OCI-LY7 (cell line): ENCODE measurements around the gene PANK4. TPM values are rescaled to one million over a fixed set of nuclear protein-coding genes. Genes with fewer than 3 reads are reported as not detected.

Experiments used
- Bru-seq: library from RNA; stranded (reverse); fragments of 400-500 nt; gene quantifications from one replicate; lab custom pipeline; 2021; lab: Mats Ljungman, UMichigan
- BruChase-seq, 2 experiments: library from RNA; stranded (reverse); fragments of 400-500 nt; gene quantifications; one replicate each; lab custom pipeline; 2021; lab: Mats Ljungman, UMichigan
- BruUV-seq: library from RNA; stranded (reverse); fragments of 400-500 nt; replicated peaks from 2 replicates; lab custom pipeline; 2021; lab: Mats Ljungman, UMichigan
- CTCF ChIA-PET: fragments of 300-600 bp; sonication (Branson Sonifier 250); formaldehyde crosslinking; loops from one replicate; lab custom pipeline; 2022; ENCODE audit warnings: antibody characterized with exemption; ENCODE audit not compliant: unreplicated experiment; lab: Charles Lee
- POLR2A ChIA-PET: fragments of 300-600 bp; sonication (Branson Sonifier 250); formaldehyde crosslinking; loops from one replicate; lab custom pipeline; 2022; ENCODE audit warnings: antibody characterized with exemption; lab: Charles Lee
- DNase-seq: peaks from one replicate; pipeline ENCODE4 v3.0.0-alpha.2; 2015; ENCODE audit warnings: low spot score
- H2AFZ ChIP-seq: fragments of 200-600 bp; sonication (generic), shearing (Covaris generic); 2 replicates; pipeline ENCODE4 v1.6.1; 2014; ENCODE audit warnings: mild to moderate bottlenecking, antibody characterized with exemption, low read length, moderate library complexity
- H3K27ac ChIP-seq: fragments of 200-600 bp; sonication (generic); 2 replicates; pipeline ENCODE4 v1.5.1; 2014; ENCODE audit warnings: mixed run types, low read depth, mild to moderate bottlenecking, moderate library complexity, low read length, inconsistent platforms; ENCODE audit not compliant: poor library complexity, severe bottlenecking
- H3K36me3 ChIP-seq: fragments of 200-600 bp; sonication (generic); 2 replicates; pipeline ENCODE4 v1.6.1; 2014; ENCODE audit warnings: mild to moderate bottlenecking, antibody characterized with exemption, low read length, moderate library complexity, mixed read lengths; ENCODE audit not compliant: insufficient read depth
- H3K4me1 ChIP-seq: fragments of 200-600 bp; sonication (generic); 2 replicates; pipeline ENCODE4 v1.5.1; 2014; ENCODE audit warnings: mild to moderate bottlenecking, low read length; ENCODE audit not compliant: insufficient read depth, poor library complexity, severe bottlenecking
- H3K4me2 ChIP-seq: fragments of 200-600 bp; sonication (generic); 2 replicates; pipeline ENCODE4 v1.6.1; 2014; ENCODE audit warnings: mild to moderate bottlenecking, low read length
- H3K4me3 ChIP-seq: fragments of 200-600 bp; sonication (generic); 2 replicates; pipeline ENCODE4 v1.5.1; 2014; ENCODE audit warnings: mild to moderate bottlenecking, low read depth, low read length; ENCODE audit not compliant: poor library complexity, severe bottlenecking
- H3K79me2 ChIP-seq: fragments of 200-600 bp; sonication (generic); 2 replicates; pipeline ENCODE4 v1.6.1; 2016; ENCODE audit warnings: low read depth, mild to moderate bottlenecking, low read length, moderate library complexity, mixed read lengths; ENCODE audit not compliant: insufficient read depth
- H3K9me2 ChIP-seq: fragments of 200-600 bp; sonication (generic); 2 replicates; pipeline ENCODE4 v1.6.1; 2016; ENCODE audit warnings: mild to moderate bottlenecking, low read length, mixed read lengths; ENCODE audit not compliant: insufficient read depth
- H3K9me3 ChIP-seq: fragments of 200-600 bp; sonication (generic); 2 replicates; pipeline ENCODE4 v1.6.1; 2014; ENCODE audit warnings: mild to moderate bottlenecking, mixed run types, low read length, mixed read lengths
- H4K20me1 ChIP-seq: fragments of 200-600 bp; sonication (generic); 2 replicates; pipeline ENCODE4 v1.6.1; 2014; ENCODE audit warnings: mild to moderate bottlenecking, antibody characterized with exemption, low read length, moderate library complexity, mixed read lengths; ENCODE audit not compliant: insufficient read depth
- CTCF ChIP-seq: fragments of 200-600 bp; sonication (generic); conservative IDR thresholded peaks from 2 replicates; pipeline ENCODE4 v1.5.1; 2014; ENCODE audit warnings: mild to moderate bottlenecking, antibody characterized with exemption, low read length, moderate library complexity, mixed read lengths
- EZH2phosphoT487 ChIP-seq: fragments of 200-600 bp; sonication (generic); IDR thresholded peaks from 2 replicates; pipeline ENCODE4 v1.6.1; 2018; ENCODE audit warnings: low read depth, borderline replicate concordance, mild to moderate bottlenecking, mixed run types, antibody characterized with exemption, low read length, moderate library complexity, mixed read lengths
- intact Hi-C: fragments of 100-400 bp; cut with micrococcal nuclease; formaldehyde crosslinking; loops from one replicate; pipeline ENCODE4 v1.10.0; 2022; ENCODE audit not compliant: unreplicated experiment
- long read RNA-seq: library from polyadenylated mRNA; stranded (forward); transcript quantifications from one replicate; pipeline ENCODE4 v2.0.0, GENCODE V29; 2022
- total RNA-seq, 2 experiments: library from RNA; depleted of rRNA in 1 of 2; stranded (reverse); fragments of >200 nt in 1 of 2; shearing (Covaris generic) in 1 of 2; gene quantifications; 2 replicates each; pipeline ENCODE4 v1.2.3, GENCODE V29; 2014 to 2022

The PANK4 gene
- total RNA-seq (2014; rRNA removed; shearing (Covaris generic)): 43.6 and 55.9 TPM in 2 replicates
- total RNA-seq (2022): 49.1 and 53.9 TPM in 2 replicates
- Bru-seq, nascent RNA: percentile 56 among the genes with signal in this experiment
- BruChase-seq, experiment 1, labeled RNA remaining after a 6-hour chase: percentile 55 among the genes with signal in this experiment
- BruChase-seq, experiment 2, labeled RNA remaining after a 2-hour chase: percentile 63 among the genes with signal in this experiment
- long read RNA-seq, transcript PANK4-201 (19 exons, 2,677 nt): major isoform, 61 of 98 reads
- long read RNA-seq, partial matches to known transcripts: 4 of 98 reads
- long read RNA-seq, other reads (novel, unspliced or antisense): 33 of 98 reads

DNA sequence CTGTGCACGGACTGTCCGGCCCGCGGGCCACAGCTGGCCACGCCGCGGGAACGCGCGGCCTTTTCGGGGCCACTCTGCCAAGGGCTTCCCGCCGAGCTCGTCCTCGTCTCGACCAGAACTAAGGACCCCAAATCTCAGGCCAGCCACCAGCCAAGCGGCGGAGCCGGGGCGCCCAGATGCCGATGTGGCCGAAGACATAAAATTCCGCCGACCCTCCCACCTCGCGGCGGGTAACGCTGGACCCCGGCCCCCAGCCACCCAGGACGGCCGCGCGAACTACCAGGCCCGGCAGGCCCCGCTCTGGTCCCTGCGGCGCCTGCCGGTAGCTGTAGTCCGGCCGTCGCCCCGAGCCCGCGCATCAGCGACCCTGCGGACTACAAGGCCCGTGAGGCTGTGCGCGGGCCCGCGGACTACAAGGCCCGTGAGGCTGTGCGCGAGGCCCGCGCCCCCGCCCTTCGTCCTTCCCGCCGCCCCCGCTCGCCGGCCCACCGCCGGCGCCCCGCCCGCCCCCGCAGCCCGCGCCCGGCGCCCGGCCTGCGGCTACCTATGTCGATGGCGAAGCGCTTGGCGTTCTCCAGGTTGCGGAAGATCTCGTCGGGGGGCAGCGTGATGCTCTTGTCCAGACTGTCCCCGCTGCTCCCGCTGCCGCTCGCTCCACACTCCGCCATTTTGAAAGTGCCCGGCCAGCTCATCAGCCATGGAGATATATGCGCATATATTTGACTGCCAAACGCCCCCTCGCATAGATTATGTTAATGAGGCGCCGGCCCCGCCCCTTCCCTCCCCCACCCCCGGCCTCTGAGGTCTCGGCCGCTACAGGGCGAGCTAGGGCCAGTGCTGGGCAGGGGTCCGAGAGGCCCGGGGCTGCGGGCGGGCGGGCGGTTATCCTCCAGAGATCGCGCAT, at the start of gene PANK4:
Gene PANK4, minus strand, starts transcription at position 677 of the 904 bp plus-strand sequence. Its CDS starts 9 bp downstream, at position 668.
- Histone ChIP-seq H3K79me2 (peaks cover 40% of the 10 kb centered on the region), H2AFZ (no peak within 1 kb of the TSS; the same call in 1 of the 2 replicates), H3K4me2 (peak within 1 kb of the TSS; percentile 99), H3K9me2 (no peaks in the 10 kb centered on the region), H3K27ac (peak within 1 kb of the TSS; percentile 38), H3K36me3 (peaks cover 4% of the 10 kb centered on the region), H3K4me3 (peak within 1 kb of the TSS; percentile 100), H3K4me1 (peaks cover 26% of the 10 kb centered on the region), H4K20me1 (peaks cover 13% of the 10 kb centered on the region), H3K9me3 (no peaks in the 10 kb centered on the region)
- ChIA-PET CTCF (interaction anchor here (0.6 to 1.0 kb wide), 3 partner anchors 13 to 59 kb away, joined by 3 to 7 read pairs (median 6); no protein-coding TSS in a partner anchor), POLR2A (interaction anchor here (1.0 to 1.1 kb wide), 2 partner anchors 19 to 32 kb away, joined by 6 to 11 read pairs; no protein-coding TSS in a partner anchor)
- peak; percentile 96 for DNase-seq
- intact Hi-C loops: loop anchor here (1.0 to 2.0 kb wide), 3 partner anchors 21 to 112 kb away; no protein-coding TSS in a partner anchor
- no peak for TF ChIP-seq EZH2phosphoT487
- no peak for TF ChIP-seq CTCF
- BruUV-seq: no TSS peak

DNA sequence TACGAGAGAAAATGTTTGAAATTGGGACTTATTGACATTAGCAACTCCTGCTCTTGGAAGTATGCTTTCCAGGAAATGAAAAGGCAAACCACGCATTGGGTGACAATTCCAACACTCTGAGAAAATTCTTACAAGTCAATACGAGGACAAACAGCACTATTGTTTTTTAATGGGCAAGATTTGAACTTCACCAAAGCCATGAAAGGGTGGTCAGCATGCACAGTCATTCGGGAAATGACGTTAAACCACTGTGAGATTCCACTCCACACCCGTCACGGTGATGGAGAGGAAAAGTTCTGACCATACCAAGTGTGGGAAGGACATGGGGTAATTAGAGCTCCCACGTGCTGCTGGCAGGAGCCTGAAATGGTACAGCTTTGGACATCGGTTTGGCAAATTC, 48.0 kb upstream of the PANK4 start:
- CTCF ChIA-PET: no interaction called here
- no TSS peak for BruUV-seq
- POLR2A ChIA-PET: no interaction called here

More for the DNA sequence above, 48.0 kb upstream of the PANK4 start:
- Histone ChIP-seq H4K20me1 (no peaks in the 10 kb centered on the region), H3K4me2 (no peak overlapping the region), H3K9me3 (no peaks in the 10 kb centered on the region), H3K79me2 (no peaks in the 10 kb centered on the region), H2AFZ (no peak overlapping the region), H3K27ac (no peak overlapping the region), H3K9me2 (no peaks in the 10 kb centered on the region), H3K4me3 (no peak overlapping the region), H3K36me3 (no peaks in the 10 kb centered on the region), H3K4me1 (peaks cover 34% of the 10 kb centered on the region)
- TF ChIP-seq CTCF (no peak), EZH2phosphoT487 (no peak)
- no peak for DNase-seq
- intact Hi-C loops: no loop called here
